ENCODE data around the gene PAK4.
A peak's percentile ranks its signal among the peaks of the same experiment; 100 is the strongest.

PAK4 gene

GRCh38 chr19:39181500-39182173 is 56.1 kb downstream of the PAK4 start:
- DNase-seq: no peak

GRCh38 chr19:39182174-39182505 is 56.6 kb downstream of the PAK4 start:
- no peak for DNase-seq

GRCh38 chr19:39183104-39183503 is 57.5 kb downstream of the PAK4 start:
- DNase-seq: peak; percentile 12

- DNase-seq: no peak
Measured at GRCh38 chr19:39186391-39186790, 60.8 kb downstream of the PAK4 start.

- DNase-seq: no peak
Measured at GRCh38 chr19:39187552-39187943, 62.0 kb downstream of the PAK4 start.

- no peak for DNase-seq
Measured at GRCh38 chr19:39188960-39189359, 63.4 kb downstream of the PAK4 start.

- no peak for DNase-seq
Measured at GRCh38 chr19:39190768-39191167, 65.2 kb downstream of the PAK4 start.

GRCh38 chr19:39192846-39193245 is 67.3 kb downstream of the PAK4 start:
- DNase-seq: no peak

GRCh38 chr19:39193803-39194202 is 68.2 kb downstream of the PAK4 start:
- DNase-seq: no peak

- no peak for DNase-seq
Measured at GRCh38 chr19:39194832-39195542, 69.4 kb downstream of the PAK4 start.

- DNase-seq: no peak
Measured at GRCh38 chr19:39195755-39196154, 70.2 kb downstream of the PAK4 start.

GRCh38 chr19:39196320-39196719 is 70.7 kb downstream of the PAK4 start:
- no peak for DNase-seq

GRCh38 chr19:39196860-39197562 is 71.4 kb downstream of the PAK4 start, which contains the start of gene NCCRP1:
NCCRP1 (plus strand) TSS chr19:39196964; CDS start chr19:39196983, 19 bp downstream.
- no peak for DNase-seq

GRCh38 chr19:39197808-39198207 is 72.2 kb downstream of the PAK4 start:
- no peak for DNase-seq

GRCh38 chr19:39199025-39199424 is 73.4 kb downstream of the PAK4 start:
- no peak for DNase-seq

GRCh38 chr19:39200066-39200802 is 74.6 kb downstream of the PAK4 start:
- no peak for DNase-seq

GRCh38 chr19:39200803-39201115 is 75.2 kb downstream of the PAK4 start:
- no peak for DNase-seq

GRCh38 chr19:39202998-39203355 is 77.4 kb downstream of the PAK4 start:
- DNase-seq: no peak

- DNase-seq: no peak
Measured at GRCh38 chr19:39203372-39204341, 78.1 kb downstream of the PAK4 start, which contains the start of gene SYCN. SYCN (minus strand) TSS chr19:39204263; CDS start chr19:39204254, 9 bp downstream.

- no peak for DNase-seq
Measured at GRCh38 chr19:39205449-39205764, 79.8 kb downstream of the PAK4 start.

- no peak for DNase-seq
Measured at GRCh38 chr19:39206122-39206521, 80.5 kb downstream of the PAK4 start.

- DNase-seq: no peak
Measured at GRCh38 chr19:39207293-39207836, 81.8 kb downstream of the PAK4 start.

Measured in fibroblast of skin of abdomen (primary cell).